ENCODE results near the gene FXYD6.
A peak's percentile ranks its signal among the peaks of the same experiment; 100 is the strongest.

Gene FXYD6

GRCh38 chr11:117841551-117842031 is 34.9 kb downstream of the FXYD6 start:
- no peak for DNase-seq

GRCh38 chr11:117840881-117841550 is 35.4 kb downstream of the FXYD6 start:
- DNase-seq = no peak

GRCh38 chr11:117839936-117840813 is 36.3 kb downstream of the FXYD6 start:
- no peak for DNase-seq

DNA sequence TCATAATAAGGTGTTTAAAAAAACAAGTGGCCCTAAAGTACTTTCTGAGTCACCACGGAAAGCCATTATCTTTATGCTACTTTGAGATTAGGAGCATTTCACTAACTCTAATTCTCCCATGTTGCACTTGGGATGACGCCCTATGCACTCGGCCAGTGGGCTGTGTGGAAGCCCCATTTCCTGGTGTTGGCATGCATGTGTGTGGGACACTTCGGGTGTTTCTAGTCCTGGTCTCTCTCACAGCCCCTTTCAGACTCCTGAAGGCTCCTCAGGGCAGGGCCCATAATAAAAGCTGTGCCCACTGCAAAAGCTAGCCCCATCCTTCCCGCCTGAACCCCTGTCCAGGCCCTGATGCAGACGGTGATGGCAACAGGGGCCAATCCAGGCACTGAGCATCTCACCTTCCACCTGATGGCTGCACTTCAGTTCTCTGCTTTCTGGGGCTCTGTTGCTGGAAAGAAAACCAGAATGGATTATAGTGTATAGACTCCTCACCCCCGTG is 37.0 kb downstream of the FXYD6 start:
- no peak for DNase-seq

DNA sequence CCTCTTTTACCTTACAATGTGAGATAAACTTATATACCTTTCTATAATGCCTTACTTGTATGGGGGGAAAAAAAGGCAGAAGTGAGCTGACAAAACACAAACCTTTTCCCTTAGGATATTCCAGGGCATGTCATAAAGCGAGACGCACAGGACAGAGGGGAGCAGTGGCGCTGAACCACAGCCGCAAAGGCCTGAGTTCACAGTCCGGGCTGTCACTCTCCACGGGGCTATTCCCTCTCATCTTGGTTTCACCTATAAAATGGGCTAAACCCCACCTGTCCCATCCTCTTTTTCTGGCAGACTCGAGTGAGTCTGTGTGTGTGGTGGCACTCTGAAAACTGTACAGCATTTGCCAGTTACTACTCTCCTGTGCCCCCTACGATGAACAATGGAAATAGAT is 37.6 kb downstream of the FXYD6 start:
- DNase-seq = no peak

GRCh38 chr11:117837791-117838190 is 38.7 kb downstream of the FXYD6 start:
- DNase-seq = no peak

- DNase-seq = no peak
Observed at GRCh38 chr11:117837070-117837776, 39.2 kb downstream of the FXYD6 start.

GRCh38 chr11:117836077-117836960 is 40.1 kb downstream of the FXYD6 start:
- peak; percentile 29 for DNase-seq

DNA sequence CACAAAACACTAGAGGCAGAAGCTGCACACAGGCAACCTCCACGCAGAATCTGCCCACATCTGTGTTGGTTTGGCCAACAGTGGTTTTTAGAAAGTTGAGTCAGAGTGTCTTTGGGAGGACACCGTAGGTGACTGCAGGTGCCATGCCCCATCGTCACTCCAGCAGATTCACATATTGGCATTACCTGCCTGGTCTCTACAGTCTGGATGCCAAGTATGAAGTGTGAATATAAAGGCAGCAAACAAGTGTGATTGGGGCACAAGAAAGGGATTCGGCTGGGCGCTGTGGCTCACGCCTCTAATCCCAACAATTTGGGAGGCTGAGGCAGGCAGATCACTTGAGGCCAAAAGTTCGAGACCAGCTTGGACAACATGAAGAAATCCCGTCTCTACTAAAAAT is 40.9 kb downstream of the FXYD6 start:
- DNase-seq = no peak

GRCh38 chr11:117834838-117835443 is 41.5 kb downstream of the FXYD6 start:
- no peak for DNase-seq

- DNase-seq = no peak
Observed at GRCh38 chr11:117834068-117834810, 42.2 kb downstream of the FXYD6 start.

GRCh38 chr11:117833401-117833891 is 43.0 kb downstream of the FXYD6 start:
- no peak for DNase-seq

- no peak for DNase-seq
Observed at GRCh38 chr11:117832511-117832910, 43.9 kb downstream of the FXYD6 start.

DNA sequence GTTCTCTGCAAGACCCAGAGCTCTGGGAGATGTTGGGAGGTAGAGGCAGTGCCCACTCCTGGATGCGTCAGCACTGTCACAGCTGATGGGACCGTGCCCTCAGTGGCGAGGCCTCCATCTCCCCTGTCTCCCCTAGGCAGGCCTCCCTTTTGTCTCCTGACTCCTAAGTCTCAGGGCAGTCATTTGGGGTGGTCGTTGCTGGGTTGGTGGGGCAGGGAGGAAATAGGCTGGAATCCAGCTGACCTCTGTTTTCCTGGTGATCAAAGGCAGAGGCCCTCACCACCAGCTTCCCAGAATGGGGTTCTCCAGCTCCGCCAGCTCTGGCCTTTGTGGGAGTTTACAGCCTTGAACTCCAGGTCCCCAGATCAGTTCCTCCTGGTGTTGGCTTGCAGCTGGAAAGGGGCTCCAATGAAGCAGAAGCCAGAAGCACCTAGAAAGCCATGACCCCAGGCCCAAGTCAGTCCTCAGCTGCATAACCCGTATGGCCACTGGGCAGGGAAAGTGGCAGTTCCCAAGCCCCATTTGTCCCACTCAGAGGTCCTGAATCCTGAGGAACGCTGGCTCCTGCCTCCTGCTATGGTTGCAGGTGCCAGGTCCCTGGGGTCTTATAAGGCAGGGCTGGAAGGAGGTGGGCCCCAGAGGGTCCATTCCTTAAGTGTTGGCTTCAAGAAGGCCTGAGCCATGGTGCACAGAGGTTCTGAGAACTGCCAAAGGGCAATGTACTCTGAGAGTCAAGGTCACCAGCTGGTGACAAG is 44.6 kb downstream of the FXYD6 start:
- DNase-seq = no peak

DNA sequence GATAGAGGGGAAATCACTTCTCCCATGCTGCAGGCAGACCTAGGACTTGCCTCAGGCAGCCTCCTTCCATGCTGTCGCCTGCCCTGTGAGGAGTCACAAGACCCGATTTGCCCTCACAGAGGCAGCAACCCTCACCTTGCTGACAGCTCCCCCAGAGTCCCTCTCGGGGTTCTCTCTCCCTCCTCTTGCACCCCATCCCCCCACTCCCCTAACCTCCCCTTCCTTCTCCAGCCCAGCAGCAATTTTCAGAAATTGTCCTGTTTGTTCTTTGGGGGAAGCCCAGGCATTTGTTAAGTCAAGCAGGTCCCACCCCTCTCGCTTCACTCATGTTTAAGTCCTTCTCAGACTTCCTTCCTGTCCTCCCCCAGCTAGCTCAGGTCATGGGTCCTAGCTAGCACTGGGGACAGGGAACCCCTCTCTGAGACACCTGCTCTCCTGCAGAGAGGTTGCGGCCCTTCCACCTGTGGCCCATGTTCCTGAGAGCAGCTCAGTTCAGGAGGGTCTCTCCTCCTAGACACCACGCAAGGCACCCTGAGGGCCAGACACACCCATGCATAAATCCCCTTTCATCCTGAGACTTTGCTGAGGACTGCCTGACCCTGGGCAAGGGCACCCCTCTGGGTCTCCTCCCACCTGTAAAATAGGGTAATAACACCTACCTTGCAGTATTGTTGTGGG is 45.6 kb downstream of the FXYD6 start:
- no peak for DNase-seq

GRCh38 chr11:117830072-117830471 is 46.4 kb downstream of the FXYD6 start:
- DNase-seq = no peak

DNA sequence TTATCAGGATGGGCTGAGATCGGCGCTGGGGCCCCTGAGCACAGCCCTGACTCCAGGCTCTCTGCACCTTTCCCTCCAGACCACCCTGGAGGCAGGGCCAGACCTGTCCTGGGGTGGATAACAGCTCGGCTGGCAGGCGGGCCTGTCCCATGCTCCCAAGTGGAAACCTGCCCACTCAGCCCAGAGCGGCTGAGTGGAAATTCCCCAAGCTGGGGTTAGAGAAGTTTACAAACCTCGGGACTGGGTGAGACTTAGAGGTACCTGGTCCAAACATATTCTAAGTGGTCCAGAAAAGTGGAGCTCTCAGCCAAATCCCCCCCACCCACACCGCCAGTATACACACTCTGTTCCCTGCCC is 47.1 kb downstream of the FXYD6 start:
- DNase-seq = no peak

- peak; percentile 80 for DNase-seq
Observed at GRCh38 chr11:117828611-117829368, 47.7 kb downstream of the FXYD6 start.
